Osteocyte (in vitro differentiated cells): ENCODE measurements around the gene MAPT. TPM values are rescaled to one million over a fixed set of nuclear protein-coding genes. Genes with fewer than 3 reads are reported as not detected.

Source experiments
- DNase-seq: peaks from one replicate; pipeline ENCODE4 v3.0.0; 2021; ENCODE audit warnings: mixed read lengths; ENCODE audit not compliant: unreplicated experiment; ENCODE audit errors: extremely low spot score
- H3K27ac Mint-ChIP-seq: one replicate; pipeline ENCODE4 v1.8.0; 2021; ENCODE audit warnings: mild to moderate bottlenecking, mixed read lengths; ENCODE audit not compliant: unreplicated experiment
- H3K27me3 Mint-ChIP-seq: one replicate; pipeline ENCODE4 v1.8.0; 2021; ENCODE audit warnings: mixed read lengths; ENCODE audit not compliant: unreplicated experiment
- H3K36me3 Mint-ChIP-seq: one replicate; pipeline ENCODE4 v1.8.0; 2021; ENCODE audit warnings: mixed read lengths; ENCODE audit not compliant: unreplicated experiment
- H3K4me1 Mint-ChIP-seq: one replicate; pipeline ENCODE4 v1.8.0; 2021; ENCODE audit warnings: mixed read lengths; ENCODE audit not compliant: unreplicated experiment
- H3K4me3 Mint-ChIP-seq: one replicate; pipeline ENCODE4 v1.8.0; 2021; ENCODE audit warnings: mild to moderate bottlenecking, moderate library complexity, mixed read lengths; ENCODE audit not compliant: unreplicated experiment
- H3K9me3 Mint-ChIP-seq: one replicate; pipeline ENCODE4 v1.8.0; 2021; ENCODE audit warnings: mixed read lengths; ENCODE audit not compliant: unreplicated experiment
- CTCF ChIP-seq: fragments of 200-600 bp; sonication (generic); IDR thresholded peaks from 2 replicates; pipeline ENCODE4 v1.5.0; 2021; ENCODE audit warnings: antibody characterized with exemption, mild to moderate bottlenecking, moderate library complexity
- total RNA-seq: library from RNA; stranded (reverse); gene quantifications from 2 replicates; pipeline ENCODE4 v1.2.1, GENCODE V29; 2021

MAPT gene
- total RNA-seq, 1 donor from 2014 or later = 1.6 TPM

DNA sequence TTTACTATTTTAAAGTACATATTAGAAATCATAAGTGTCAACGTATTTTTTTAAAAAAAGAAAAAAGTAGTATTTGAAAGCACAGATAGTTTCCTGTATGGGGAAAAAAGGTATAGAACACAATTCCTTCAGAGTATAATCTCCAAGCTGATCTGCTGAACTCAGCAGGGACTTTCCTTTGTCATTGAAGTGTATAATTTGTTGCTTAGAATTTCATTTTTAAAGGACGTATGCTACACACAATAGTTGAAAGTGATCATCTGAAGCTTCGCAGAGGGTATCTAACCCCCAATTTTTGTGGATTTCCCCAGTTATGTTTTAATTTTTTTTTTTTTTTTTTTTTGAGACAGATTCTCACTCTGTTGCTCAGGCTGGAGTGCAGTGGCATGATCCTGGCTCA is 20.2 kb upstream of the MAPT start:
- Mint-ChIP-seq H3K27me3 (peaks cover 24% of the 10 kb centered on the region), H3K4me1 (peaks cover 7% of the 10 kb centered on the region), H3K36me3 (no peaks in the 10 kb centered on the region), H3K4me3 (no peak overlapping the region), H3K27ac (no peak overlapping the region), H3K9me3 (no peaks in the 10 kb centered on the region)
- no peak for TF ChIP-seq CTCF
- DNase-seq = no peak

DNA sequence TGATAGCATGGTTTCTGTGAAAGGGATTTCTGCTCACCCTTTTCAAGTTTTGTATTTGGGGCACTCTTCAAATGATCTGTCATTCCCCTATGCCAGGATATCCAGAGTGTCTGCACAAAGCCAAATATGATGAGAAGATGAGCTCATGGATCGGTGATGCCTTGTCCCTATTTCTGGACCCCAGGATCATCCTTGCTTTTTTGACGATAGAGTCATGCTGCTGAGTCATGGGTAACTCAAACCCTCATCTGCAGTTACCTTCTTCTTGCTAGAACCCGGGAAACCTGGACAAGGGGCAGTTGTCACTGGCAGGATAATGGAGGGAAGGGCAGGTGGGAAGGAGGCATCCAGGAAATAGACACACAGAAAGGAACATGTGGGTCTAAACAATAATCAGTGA is 17.8 kb upstream of the MAPT start:
- no peak overlapping the region for H3K27ac Mint-ChIP-seq
- H3K9me3 Mint-ChIP-seq = no peaks in the 10 kb centered on the region
- H3K4me3 Mint-ChIP-seq = no peak overlapping the region
- no peak for TF ChIP-seq CTCF
- DNase-seq = no peak
- peaks cover 2% of the 10 kb centered on the region for H3K4me1 Mint-ChIP-seq
- peaks cover 24% of the 10 kb centered on the region for H3K27me3 Mint-ChIP-seq
- H3K36me3 Mint-ChIP-seq = no peaks in the 10 kb centered on the region

GRCh38 chr17:45877467-45877866 is 16.9 kb upstream of the MAPT start:
- Mint-ChIP-seq H3K27ac (no peak overlapping the region), H3K36me3 (no peaks in the 10 kb centered on the region), H3K4me1 (peaks cover 2% of the 10 kb centered on the region), H3K9me3 (no peaks in the 10 kb centered on the region), H3K4me3 (no peak overlapping the region), H3K27me3 (peaks cover 24% of the 10 kb centered on the region)
- no peak for DNase-seq
- no peak for TF ChIP-seq CTCF

GRCh38 chr17:45883063-45883462 is 11.3 kb upstream of the MAPT start:
- no peak overlapping the region for H3K27ac Mint-ChIP-seq
- TF ChIP-seq CTCF = no peak
- no peaks in the 10 kb centered on the region for H3K9me3 Mint-ChIP-seq
- DNase-seq = no peak
- H3K36me3 Mint-ChIP-seq = no peaks in the 10 kb centered on the region
- peaks cover 2% of the 10 kb centered on the region for H3K27me3 Mint-ChIP-seq
- no peaks in the 10 kb centered on the region for H3K4me1 Mint-ChIP-seq
- no peak overlapping the region for H3K4me3 Mint-ChIP-seq

DNA sequence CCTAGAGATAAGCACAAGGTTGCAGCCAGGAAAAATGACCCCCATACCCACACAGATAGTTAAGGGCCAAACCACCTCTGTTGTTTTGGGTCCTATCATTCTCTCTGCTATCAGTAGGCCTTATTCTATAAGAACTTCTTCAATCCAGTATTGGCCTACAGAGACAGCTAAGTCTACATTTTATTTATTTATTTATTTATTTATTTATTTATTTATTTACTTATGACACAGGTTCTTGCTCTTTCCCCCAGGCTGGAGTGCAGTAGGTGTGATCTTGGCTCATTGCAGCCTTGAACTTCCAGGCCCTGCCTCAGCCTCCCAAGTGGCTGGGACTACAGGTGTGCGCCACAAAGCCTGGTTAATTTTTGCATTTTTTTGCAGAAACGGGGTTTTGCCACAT is 7.5 kb upstream of the MAPT start:
- no peaks in the 10 kb centered on the region for H3K4me1 Mint-ChIP-seq
- no peak for DNase-seq
- no peak for TF ChIP-seq CTCF
- no peak overlapping the region for H3K27ac Mint-ChIP-seq
- no peak overlapping the region for H3K4me3 Mint-ChIP-seq
- H3K36me3 Mint-ChIP-seq = no peaks in the 10 kb centered on the region
- H3K27me3 Mint-ChIP-seq = peaks cover 21% of the 10 kb centered on the region
- no peaks in the 10 kb centered on the region for H3K9me3 Mint-ChIP-seq
